ENCODE results near the gene RAB25.
"Not testable (repeated sequence)": the region's sequence is repeated elsewhere in the genome, so short reads cannot be mapped to it uniquely, and the experiment has no call there.

The RAB25 gene

DNA sequence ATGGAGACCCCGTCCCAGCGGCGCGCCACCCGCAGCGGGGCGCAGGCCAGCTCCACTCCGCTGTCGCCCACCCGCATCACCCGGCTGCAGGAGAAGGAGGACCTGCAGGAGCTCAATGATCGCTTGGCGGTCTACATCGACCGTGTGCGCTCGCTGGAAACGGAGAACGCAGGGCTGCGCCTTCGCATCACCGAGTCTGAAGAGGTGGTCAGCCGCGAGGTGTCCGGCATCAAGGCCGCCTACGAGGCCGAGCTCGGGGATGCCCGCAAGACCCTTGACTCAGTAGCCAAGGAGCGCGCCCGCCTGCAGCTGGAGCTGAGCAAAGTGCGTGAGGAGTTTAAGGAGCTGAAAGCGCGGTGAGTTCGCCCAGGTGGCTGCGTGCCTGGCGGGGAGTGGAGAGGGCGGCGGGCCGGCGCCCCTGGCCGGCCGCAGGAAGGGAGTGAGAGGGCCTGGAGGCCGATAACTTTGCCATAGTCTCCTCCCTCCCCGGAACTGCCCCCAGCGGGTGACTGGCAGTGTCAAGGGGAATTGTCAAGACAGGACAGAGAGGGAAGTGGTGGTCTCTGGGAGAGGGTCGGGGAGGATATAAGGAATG is 54.1 kb downstream of the RAB25 start:
- no peaks in the 10 kb centered on the region for H3K27me3 ChIP-seq (ENCODE audit: control insufficient read depth in 1 of 2, insufficient read depth in 2 of 2, low read length in 2 of 2)
- peak overlapping the region; percentile 100 for H3K9ac ChIP-seq (ENCODE audit: low read length)
- peaks cover 4% of the 10 kb centered on the region for H3K36me3 ChIP-seq (ENCODE audit: insufficient read depth, low read length)
- peak overlapping the region; percentile 100 for H3K4me3 ChIP-seq (ENCODE audit: low read depth in 1 of 2, low read length in 2 of 2)
- H3K9me3 ChIP-seq (ENCODE audit: low read length): no peaks in the 10 kb centered on the region
- H3K27ac ChIP-seq (ENCODE audit: low read depth, low read length): peak overlapping the region; percentile 100
- peaks cover 43% of the 10 kb centered on the region for H3K4me1 ChIP-seq (ENCODE audit: insufficient read depth, low read length)

DNA sequence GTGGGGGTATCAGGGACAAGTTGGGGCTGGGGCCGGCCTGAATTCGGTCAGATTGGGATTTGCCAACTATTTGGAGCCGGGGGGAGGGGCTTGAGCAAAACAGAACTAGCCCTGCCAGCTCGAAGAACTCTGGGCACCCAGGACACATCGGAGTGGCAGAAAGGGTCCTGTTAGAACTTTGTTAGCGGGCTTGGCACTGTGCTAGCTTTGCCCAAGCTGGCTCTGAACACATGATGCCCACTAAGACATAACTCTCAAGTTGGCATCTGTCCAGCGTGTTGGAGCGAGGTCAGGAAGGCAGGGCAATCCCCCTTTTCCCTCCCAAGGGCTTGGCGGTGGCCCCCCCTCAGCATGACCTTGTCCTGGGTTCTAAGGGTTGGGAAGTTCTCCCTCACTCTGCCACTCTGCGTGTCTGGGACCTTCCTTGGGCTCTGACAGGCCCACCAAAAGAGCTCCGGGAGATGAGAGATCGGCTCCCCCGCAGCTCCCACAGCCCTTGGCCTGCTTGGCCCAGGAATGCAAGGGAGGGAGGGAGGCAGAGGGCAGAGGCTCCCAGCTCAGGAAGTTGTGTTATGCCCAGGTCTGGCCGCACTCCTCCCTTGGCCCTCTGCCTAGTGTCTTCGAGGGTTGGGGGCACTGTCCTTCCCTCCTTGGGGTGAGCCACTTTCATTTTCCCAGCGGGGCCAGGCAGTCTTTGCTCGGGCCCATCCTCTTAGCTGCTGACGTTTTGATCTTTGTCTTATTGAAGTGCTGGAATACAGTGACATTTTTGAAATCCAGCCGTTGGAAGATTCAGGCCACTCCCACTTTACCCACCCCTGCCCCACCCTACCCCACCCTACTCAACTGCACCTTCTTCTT is 54.8 kb downstream of the RAB25 start:
- Histone ChIP-seq H3K9me3 (ENCODE audit: low read length) (no peaks in the 10 kb centered on the region), H3K4me3 (ENCODE audit: low read depth in 1 of 2, low read length in 2 of 2) (peak overlapping the region; percentile 100), H3K9ac (ENCODE audit: low read length) (peak overlapping the region; percentile 100), H3K36me3 (ENCODE audit: insufficient read depth, low read length) (peaks cover 11% of the 10 kb centered on the region), H3K4me1 (ENCODE audit: insufficient read depth, low read length) (peaks cover 50% of the 10 kb centered on the region), H3K27ac (ENCODE audit: low read depth, low read length) (peak overlapping the region; percentile 100), H3K27me3 (ENCODE audit: control insufficient read depth in 1 of 2, insufficient read depth in 2 of 2, low read length in 2 of 2) (no peaks in the 10 kb centered on the region)

DNA sequence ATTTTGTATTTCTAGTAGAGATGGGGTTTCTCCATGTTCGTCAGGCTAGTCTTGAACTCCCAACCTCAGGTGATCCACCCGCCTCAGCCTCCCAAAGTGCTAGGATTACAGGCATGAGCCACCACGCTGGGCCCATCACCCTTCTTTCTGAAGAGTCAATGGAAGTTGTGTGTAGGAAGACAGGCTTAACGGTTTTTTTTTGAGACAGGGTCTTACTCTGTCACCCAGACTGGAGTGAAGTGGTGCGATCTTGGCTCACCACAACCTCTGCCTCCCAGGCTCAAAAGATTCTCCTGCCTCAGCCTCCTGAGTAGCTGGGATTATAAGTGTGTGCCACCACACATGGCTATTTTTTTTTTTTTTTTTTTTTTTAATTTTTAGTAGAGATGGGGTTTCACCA is 55.8 kb downstream of the RAB25 start:
- not testable (repeated sequence) for H3K27me3 ChIP-seq (ENCODE audit: control insufficient read depth in 1 of 2, insufficient read depth in 2 of 2, low read length in 2 of 2); H3K9me3 ChIP-seq (ENCODE audit: low read length)
- Histone ChIP-seq H3K4me3 (ENCODE audit: low read depth in 1 of 2, low read length in 2 of 2) (peak overlapping the region; percentile 100), H3K27ac (ENCODE audit: low read depth, low read length) (peak overlapping the region; percentile 100), H3K36me3 (ENCODE audit: insufficient read depth, low read length) (peaks cover 21% of the 10 kb centered on the region), H3K4me1 (ENCODE audit: insufficient read depth, low read length) (peaks cover 60% of the 10 kb centered on the region), H3K9ac (ENCODE audit: low read length) (peak overlapping the region; percentile 100)

DNA sequence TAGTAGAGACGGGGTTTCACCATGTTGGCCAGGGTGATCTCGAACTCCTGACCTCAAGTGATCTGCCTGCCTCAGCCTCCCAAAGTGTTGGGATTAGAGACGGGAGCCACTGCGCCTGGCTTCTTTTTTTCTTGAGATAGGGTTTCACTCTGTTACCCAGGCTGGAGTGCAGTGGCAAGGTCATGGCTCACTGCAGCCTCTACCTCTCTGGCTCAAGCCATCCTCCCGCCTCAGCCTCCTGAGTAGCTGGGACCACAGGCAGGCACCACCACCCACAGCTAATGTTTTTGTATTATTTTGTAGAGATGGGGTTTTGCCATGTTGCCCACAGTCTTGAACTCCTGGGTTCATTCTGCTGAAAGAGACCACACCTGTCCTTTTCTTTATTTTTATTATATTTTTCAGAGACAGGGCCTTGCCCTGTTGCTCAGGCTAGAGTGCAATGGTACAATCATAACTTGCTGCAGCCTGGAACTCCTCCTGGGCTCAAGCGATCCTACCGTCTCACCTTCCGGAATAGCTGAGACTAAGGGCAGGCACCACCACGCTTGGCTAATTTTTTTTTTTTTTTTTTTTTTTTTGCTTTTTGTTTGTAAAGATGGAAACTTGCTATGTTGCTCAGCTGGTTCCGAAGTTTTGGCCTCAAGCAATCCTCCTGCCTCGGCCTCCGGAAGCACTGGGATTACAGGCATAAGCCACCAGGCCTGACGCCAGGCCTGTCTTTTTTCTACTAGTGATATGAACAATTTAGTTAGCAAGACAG is 56.6 kb downstream of the RAB25 start:
- no peaks in the 10 kb centered on the region for H3K9me3 ChIP-seq (ENCODE audit: low read length)
- peak overlapping the region; percentile 70 for H3K9ac ChIP-seq (ENCODE audit: low read length)
- peak overlapping the region; percentile 90 for H3K27ac ChIP-seq (ENCODE audit: low read depth, low read length)
- H3K4me3 ChIP-seq (ENCODE audit: low read depth in 1 of 2, low read length in 2 of 2): peak overlapping the region; percentile 25 to 100
- H3K27me3 ChIP-seq (ENCODE audit: control insufficient read depth in 1 of 2, insufficient read depth in 2 of 2, low read length in 2 of 2): no peaks in the 10 kb centered on the region
- H3K4me1 ChIP-seq (ENCODE audit: insufficient read depth, low read length): peaks cover 58% of the 10 kb centered on the region
- H3K36me3 ChIP-seq (ENCODE audit: insufficient read depth, low read length): peaks cover 21% of the 10 kb centered on the region

DNA sequence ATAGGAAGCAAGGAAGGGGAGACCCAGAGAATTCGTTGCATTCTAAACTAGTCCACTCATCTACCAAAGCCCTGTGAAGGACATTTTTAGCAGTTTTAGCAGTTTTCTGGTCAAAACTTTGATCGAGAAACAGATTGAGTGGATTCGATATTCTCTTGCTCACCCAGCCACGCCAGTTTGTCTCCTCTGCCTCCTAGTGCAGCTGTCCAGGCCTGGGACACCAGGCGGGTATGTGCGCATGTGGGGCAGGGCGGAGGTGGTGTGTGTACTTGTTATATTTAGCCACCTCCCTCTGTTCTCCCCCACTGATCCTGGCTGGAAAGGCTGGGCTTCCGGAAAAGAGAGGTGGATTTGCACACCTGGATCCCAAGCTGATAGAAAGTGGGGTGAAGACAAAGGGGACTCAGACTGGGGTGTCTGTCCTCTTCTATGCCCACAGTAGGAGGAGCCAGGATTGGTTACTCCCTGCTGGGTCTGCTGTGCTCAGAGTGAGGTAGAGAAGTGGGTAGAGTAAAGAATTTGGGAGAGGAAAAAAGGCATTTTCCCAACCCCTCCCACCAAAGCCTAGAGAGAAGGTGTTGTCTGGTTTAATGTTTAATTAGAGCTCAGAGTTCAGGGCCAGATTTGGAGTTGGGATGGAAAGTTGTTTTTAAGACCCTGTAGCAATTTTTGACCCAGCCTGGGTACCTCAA is 57.4 kb downstream of the RAB25 start:
- H3K4me1 ChIP-seq (ENCODE audit: insufficient read depth, low read length): peaks cover 61% of the 10 kb centered on the region
- peaks cover 21% of the 10 kb centered on the region for H3K36me3 ChIP-seq (ENCODE audit: insufficient read depth, low read length)
- no peaks in the 10 kb centered on the region for H3K9me3 ChIP-seq (ENCODE audit: low read length)
- H3K27ac ChIP-seq (ENCODE audit: low read depth, low read length): peak overlapping the region; percentile 90
- peak overlapping the region; percentile 70 for H3K9ac ChIP-seq (ENCODE audit: low read length)
- H3K27me3 ChIP-seq (ENCODE audit: control insufficient read depth in 1 of 2, insufficient read depth in 2 of 2, low read length in 2 of 2): no peaks in the 10 kb centered on the region
- H3K4me3 ChIP-seq (ENCODE audit: low read depth in 1 of 2, low read length in 2 of 2): peak overlapping the region; percentile 25 to 100

DNA sequence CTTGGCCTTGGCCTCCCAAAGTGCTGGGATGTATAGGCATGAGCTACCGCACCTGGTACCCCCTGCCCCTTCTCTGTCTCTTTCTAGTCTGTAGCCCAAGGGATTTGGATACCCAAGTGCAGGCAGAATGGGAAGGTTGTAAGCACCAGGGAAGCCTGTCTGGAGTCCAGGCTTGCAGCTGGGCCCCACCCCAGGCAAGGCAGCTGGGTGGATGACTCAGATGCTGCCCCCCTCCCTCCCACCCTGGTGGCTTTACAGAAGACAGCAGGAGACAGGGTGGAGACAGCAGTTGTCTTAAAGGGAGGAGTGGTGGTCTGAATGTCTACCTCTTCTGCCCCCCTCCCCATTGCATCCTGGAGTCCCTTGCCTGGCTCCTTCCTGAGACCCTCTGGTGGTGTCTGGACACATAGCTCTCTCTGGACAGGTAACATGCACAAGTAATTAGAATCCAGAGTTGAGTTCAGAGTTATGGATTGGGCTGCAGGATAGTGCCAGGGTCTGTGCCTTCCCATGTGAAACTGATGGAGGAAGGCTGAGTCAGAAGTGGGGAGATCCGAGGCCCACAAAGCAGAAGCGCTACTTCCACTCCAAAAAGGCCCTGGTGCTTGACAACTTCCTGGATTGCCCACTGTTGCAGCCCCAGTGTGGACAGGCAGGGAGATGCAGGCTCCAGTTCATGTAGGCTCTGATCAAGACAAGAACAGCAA is 58.7 kb downstream of the RAB25 start:
- Histone ChIP-seq H3K4me3 (ENCODE audit: low read depth in 1 of 2, low read length in 2 of 2) (peak overlapping the region; percentile 16 to 66), H3K4me1 (ENCODE audit: insufficient read depth, low read length) (peaks cover 62% of the 10 kb centered on the region), H3K9me3 (ENCODE audit: low read length) (no peaks in the 10 kb centered on the region), H3K27ac (ENCODE audit: low read depth, low read length) (peak overlapping the region; percentile 95), H3K36me3 (ENCODE audit: insufficient read depth, low read length) (peaks cover 21% of the 10 kb centered on the region), H3K9ac (ENCODE audit: low read length) (peak overlapping the region; percentile 49), H3K27me3 (ENCODE audit: control insufficient read depth in 1 of 2, insufficient read depth in 2 of 2, low read length in 2 of 2) (no peaks in the 10 kb centered on the region)
